ENCODE measurements around the gene OR2T10. TPM values are rescaled to one million over a fixed set of nuclear protein-coding genes. Genes with fewer than 3 reads are reported as not detected.
"Not testable (repeated sequence)": the region's sequence is repeated elsewhere in the genome, so short reads cannot be mapped to it uniquely, and the experiment has no call there.

The OR2T10 gene
- total RNA-seq, 1 donor from 2014 or later, result not detected

GRCh38 chr1:248596615-248597014 lies 885 bp downstream of the OR2T10 start:
- DNase-seq (ENCODE audit: low spot score), result no peak

- DNase-seq (ENCODE audit: low spot score), result no peak
Observed at GRCh38 chr1:248593226-248593625, 4.3 kb downstream of the OR2T10 start.

- DNase-seq (ENCODE audit: low spot score), result no peak
Observed at GRCh38 chr1:248592655-248593054, 4.8 kb downstream of the OR2T10 start.

GRCh38 chr1:248590055-248590454 lies 7.4 kb downstream of the OR2T10 start:
- DNase-seq (ENCODE audit: low spot score), result no peak

- no peak for DNase-seq (ENCODE audit: low spot score)
Observed at GRCh38 chr1:248589334-248589733, 8.2 kb downstream of the OR2T10 start.

GRCh38 chr1:248585266-248585665 lies 12.2 kb downstream of the OR2T10 start:
- DNase-seq (ENCODE audit: low spot score), result no peak

GRCh38 chr1:248576260-248576980 lies 21.1 kb downstream of the OR2T10 start:
- no peak for DNase-seq (ENCODE audit: low spot score)

GRCh38 chr1:248574657-248575056 lies 22.8 kb downstream of the OR2T10 start, which contains the start of gene OR2T34:
OR2T34 (minus strand) TSS chr1:248574757; CDS start chr1:248574757, 0 bp downstream.
- DNase-seq (ENCODE audit: low spot score), result not testable (repeated sequence)

- DNase-seq (ENCODE audit: low spot score), result not testable (repeated sequence)
Observed at GRCh38 chr1:248573856-248574255, 23.6 kb downstream of the OR2T10 start.

- DNase-seq (ENCODE audit: low spot score), result not testable (repeated sequence)
Observed at GRCh38 chr1:248572049-248572448, 25.5 kb downstream of the OR2T10 start.

GRCh38 chr1:248570811-248571210 lies 26.7 kb downstream of the OR2T10 start:
- not testable (repeated sequence) for DNase-seq (ENCODE audit: low spot score)

GRCh38 chr1:248569049-248569448 lies 28.5 kb downstream of the OR2T10 start:
- DNase-seq (ENCODE audit: low spot score), result not testable (repeated sequence)

- DNase-seq (ENCODE audit: low spot score), result not testable (repeated sequence)
Observed at GRCh38 chr1:248565530-248566373, 31.7 kb downstream of the OR2T10 start.

GRCh38 chr1:248562672-248563071 lies 34.8 kb downstream of the OR2T10 start, which contains the start of gene OR2T29:
OR2T29 (minus strand) TSS chr1:248562772; CDS start chr1:248559491, 3,281 bp downstream.
- not testable (repeated sequence) for DNase-seq (ENCODE audit: low spot score)

- DNase-seq (ENCODE audit: low spot score), result not testable (repeated sequence)
Observed at GRCh38 chr1:248551027-248551426, 46.5 kb downstream of the OR2T10 start.

- DNase-seq (ENCODE audit: low spot score), result not testable (repeated sequence)
Observed at GRCh38 chr1:248547383-248547782, 50.1 kb downstream of the OR2T10 start.

Other genes starting within 250 kb of the OR2T10 start
- not detected for gene OR14C36, start 248.9 kb downstream of the OR2T10 start, total RNA-seq
- not detected for gene OR2T4, start 236.0 kb downstream of the OR2T10 start, total RNA-seq
- gene OR2T6, start 222.0 kb downstream of the OR2T10 start, total RNA-seq, result not detected
- not detected for gene OR2T1, start 194.7 kb downstream of the OR2T10 start, total RNA-seq
- gene OR2T2, start 152.1 kb downstream of the OR2T10 start, total RNA-seq, result not detected
- gene OR2T3, start 124.3 kb downstream of the OR2T10 start, total RNA-seq, result not detected
- not detected for gene OR2T5, start 109.1 kb downstream of the OR2T10 start, total RNA-seq
- gene OR2G6, start 89.6 kb downstream of the OR2T10 start, total RNA-seq, result not detected
- not detected for gene OR2T29, start 34.9 kb downstream of the OR2T10 start, total RNA-seq
- not detected for gene OR2T34, start 22.9 kb downstream of the OR2T10 start, total RNA-seq
- gene OR2T11, start 37.4 kb upstream of the OR2T10 start, total RNA-seq, result not detected
- not detected for gene OR2T35, start 47.6 kb upstream of the OR2T10 start, total RNA-seq
- gene OR2T27, start 57.8 kb upstream of the OR2T10 start, total RNA-seq, result not detected
- gene OR14I1, start 105.1 kb upstream of the OR2T10 start, total RNA-seq, result not detected
- not detected for gene LYPD8, start 158.1 kb upstream of the OR2T10 start, total RNA-seq
- gene SH3BP5L, start 228.2 kb upstream of the OR2T10 start, total RNA-seq, result 21.7 TPM
- 30.1 TPM for gene ZNF672, start 240.5 kb upstream of the OR2T10 start, total RNA-seq